ENCODE results near the gene COX4I1.

COX4I1 gene

DNA sequence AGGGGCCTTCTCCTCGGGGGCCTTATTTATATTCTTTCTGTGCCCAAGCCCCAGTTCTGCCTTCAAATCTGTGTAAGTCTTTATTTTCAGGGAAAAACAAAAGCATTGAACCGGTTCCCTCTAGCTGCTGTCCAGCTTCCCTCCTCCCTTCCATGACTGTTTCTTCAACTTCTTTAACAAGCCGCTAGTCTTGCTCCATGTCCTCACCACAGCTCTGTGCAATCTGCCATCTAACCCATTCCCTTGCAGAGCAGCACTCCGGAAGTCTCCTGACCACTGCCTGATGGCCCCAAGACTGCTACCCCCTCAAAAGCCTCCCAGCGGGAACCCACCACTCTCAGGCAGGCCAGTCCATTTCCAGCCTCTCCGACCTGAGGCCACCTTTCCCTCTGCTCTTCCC, 17.0 kb upstream of the COX4I1 start:
- Histone ChIP-seq H3K27ac (ENCODE audit: low read length) (no peak overlapping the region), H3K9me3 (ENCODE audit: insufficient read depth, low read length, severe bottlenecking) (no peaks in the 10 kb centered on the region), H3K4me3 (ENCODE audit: low read depth in 1 of 2, low read length in 2 of 2) (no peak overlapping the region), H3K9ac (ENCODE audit: low read depth, low read length) (no peak overlapping the region), H3K79me2 (ENCODE audit: insufficient read depth, low read length) (peaks cover 28% of the 10 kb centered on the region), H4K20me1 (ENCODE audit: insufficient read depth, low read length) (peaks cover 51% of the 10 kb centered on the region), H2AFZ (ENCODE audit: low read depth, low read length) (no peak overlapping the region), H3K36me3 (ENCODE audit: insufficient read depth, low read length) (peaks cover 89% of the 10 kb centered on the region), H3K27me3 (ENCODE audit: insufficient read depth, low read length, poor library complexity) (no peaks in the 10 kb centered on the region), H3K4me1 (ENCODE audit: insufficient read depth, low read length) (no peaks in the 10 kb centered on the region), H3K4me2 (ENCODE audit: insufficient read depth, low read length) (no peak overlapping the region)
- DNase-seq: no peak
- ATAC-seq (ENCODE audit: insufficient read depth, low read depth): no peak
- no peak for TF ChIP-seq EZH2 (IDR thresholded peaks at IDR 0.05; ENCODE audit: borderline replicate concordance, low read depth, low read length, severe bottlenecking)
- TF ChIP-seq, protein P1, sequence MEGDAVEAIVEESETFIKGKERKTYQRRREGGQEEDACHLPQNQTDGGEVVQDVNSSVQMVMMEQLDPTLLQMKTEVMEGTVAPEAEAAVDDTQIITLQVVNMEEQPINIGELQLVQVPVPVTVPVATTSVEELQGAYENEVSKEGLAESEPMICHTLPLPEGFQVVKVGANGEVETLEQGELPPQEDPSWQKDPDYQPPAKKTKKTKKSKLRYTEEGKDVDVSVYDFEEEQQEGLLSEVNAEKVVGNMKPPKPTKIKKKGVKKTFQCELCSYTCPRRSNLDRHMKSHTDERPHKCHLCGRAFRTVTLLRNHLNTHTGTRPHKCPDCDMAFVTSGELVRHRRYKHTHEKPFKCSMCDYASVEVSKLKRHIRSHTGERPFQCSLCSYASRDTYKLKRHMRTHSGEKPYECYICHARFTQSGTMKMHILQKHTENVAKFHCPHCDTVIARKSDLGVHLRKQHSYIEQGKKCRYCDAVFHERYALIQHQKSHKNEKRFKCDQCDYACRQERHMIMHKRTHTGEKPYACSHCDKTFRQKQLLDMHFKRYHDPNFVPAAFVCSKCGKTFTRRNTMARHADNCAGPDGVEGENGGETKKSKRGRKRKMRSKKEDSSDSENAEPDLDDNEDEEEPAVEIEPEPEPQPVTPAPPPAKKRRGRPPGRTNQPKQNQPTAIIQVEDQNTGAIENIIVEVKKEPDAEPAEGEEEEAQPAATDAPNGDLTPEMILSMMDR (IDR thresholded peaks at IDR 0.05; ENCODE audit: borderline replicate concordance, extremely low read depth, low read length, poor library complexity, severe bottlenecking): no peak

DNA sequence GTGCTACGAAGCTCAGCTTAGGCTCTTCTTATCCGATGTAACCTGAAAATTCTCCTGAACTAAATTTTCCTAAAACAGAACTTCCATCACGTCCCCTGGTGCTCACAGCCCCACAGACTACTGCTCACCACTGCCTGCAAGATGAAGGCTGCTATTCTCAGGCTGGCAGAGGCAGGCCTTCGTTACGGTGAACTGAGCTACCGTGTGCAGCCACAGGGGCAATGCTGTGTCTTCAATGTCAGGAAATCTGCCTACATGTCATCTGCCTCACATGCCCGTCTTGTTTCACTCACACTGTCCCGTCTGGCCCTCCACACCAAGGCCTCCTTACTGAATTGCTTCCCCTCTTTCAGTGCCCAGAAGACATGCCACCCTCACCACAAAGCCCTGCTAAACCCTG, 16.1 kb upstream of the COX4I1 start:
- no peak for TF ChIP-seq EZH2 (IDR thresholded peaks at IDR 0.05; ENCODE audit: borderline replicate concordance, low read depth, low read length, severe bottlenecking)
- TF ChIP-seq, protein P1 (IDR thresholded peaks at IDR 0.05; ENCODE audit: borderline replicate concordance, extremely low read depth, low read length, poor library complexity, severe bottlenecking): no peak
- no peaks in the 10 kb centered on the region for H3K4me1 ChIP-seq (ENCODE audit: insufficient read depth, low read length)
- ATAC-seq (ENCODE audit: insufficient read depth, low read depth): no peak

DNA sequence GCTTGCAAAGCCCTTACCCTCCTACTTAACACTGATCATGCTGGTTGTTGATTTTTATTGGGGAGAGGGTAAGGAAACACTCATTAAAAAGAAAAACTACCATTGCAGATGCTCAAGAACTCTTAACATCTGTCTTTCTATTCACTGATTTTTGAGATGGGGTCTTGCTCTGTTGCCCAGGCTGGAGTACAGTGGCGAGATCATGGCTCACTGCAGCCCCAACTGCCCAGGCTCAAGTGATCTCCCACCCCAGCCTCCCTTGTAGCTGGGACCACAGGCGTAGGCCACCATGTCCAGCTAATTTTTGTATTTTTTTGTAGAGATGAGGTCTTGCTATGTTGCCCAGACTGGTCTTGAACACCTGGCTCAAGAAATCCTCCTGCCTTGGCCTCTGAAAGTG, 14.7 kb upstream of the COX4I1 start:
- no peak for ATAC-seq (ENCODE audit: insufficient read depth, low read depth)
- Histone ChIP-seq H3K36me3 (ENCODE audit: insufficient read depth, low read length) (peaks cover 85% of the 10 kb centered on the region), H3K9me3 (ENCODE audit: insufficient read depth, low read length, severe bottlenecking) (no peaks in the 10 kb centered on the region)

More for the DNA sequence above, 16.1 kb upstream of the COX4I1 start:
- Histone ChIP-seq H3K4me3 (ENCODE audit: low read depth in 1 of 2, low read length in 2 of 2) (no peak overlapping the region), H3K36me3 (ENCODE audit: insufficient read depth, low read length) (peaks cover 89% of the 10 kb centered on the region), H3K27me3 (ENCODE audit: insufficient read depth, low read length, poor library complexity) (no peaks in the 10 kb centered on the region), H3K4me2 (ENCODE audit: insufficient read depth, low read length) (no peak overlapping the region), H3K9me3 (ENCODE audit: insufficient read depth, low read length, severe bottlenecking) (no peaks in the 10 kb centered on the region), H3K27ac (ENCODE audit: low read length) (no peak overlapping the region), H3K9ac (ENCODE audit: low read depth, low read length) (no peak overlapping the region), H3K79me2 (ENCODE audit: insufficient read depth, low read length) (peaks cover 36% of the 10 kb centered on the region), H2AFZ (ENCODE audit: low read depth, low read length) (no peak overlapping the region), H4K20me1 (ENCODE audit: insufficient read depth, low read length) (peaks cover 61% of the 10 kb centered on the region)
- DNase-seq: no peak

More for the DNA sequence above, 14.7 kb upstream of the COX4I1 start:
- peaks cover 45% of the 10 kb centered on the region for H3K79me2 ChIP-seq (ENCODE audit: insufficient read depth, low read length)
- H3K27me3 ChIP-seq (ENCODE audit: insufficient read depth, low read length, poor library complexity): no peaks in the 10 kb centered on the region
- no peaks in the 10 kb centered on the region for H3K4me1 ChIP-seq (ENCODE audit: insufficient read depth, low read length)
- H4K20me1 ChIP-seq (ENCODE audit: insufficient read depth, low read length): peaks cover 61% of the 10 kb centered on the region
- no peak overlapping the region for H3K4me3 ChIP-seq (ENCODE audit: low read depth in 1 of 2, low read length in 2 of 2)
- TF ChIP-seq, protein P1 (IDR thresholded peaks at IDR 0.05; ENCODE audit: borderline replicate concordance, extremely low read depth, low read length, poor library complexity, severe bottlenecking): no peak
- TF ChIP-seq EZH2 (IDR thresholded peaks at IDR 0.05; ENCODE audit: borderline replicate concordance, low read depth, low read length, severe bottlenecking): no peak
- DNase-seq: no peak
- H2AFZ ChIP-seq (ENCODE audit: low read depth, low read length): no peak overlapping the region
- no peak overlapping the region for H3K4me2 ChIP-seq (ENCODE audit: insufficient read depth, low read length)
- H3K9ac ChIP-seq (ENCODE audit: low read depth, low read length): no peak overlapping the region
- no peak overlapping the region for H3K27ac ChIP-seq (ENCODE audit: low read length)

All from DND-41 (cell line).